Calu3 (cell line): ENCODE results near the gene STK33. TPM values are rescaled to one million over a fixed set of nuclear protein-coding genes. Genes with fewer than 3 reads are reported as not detected.

ENCODE experiments used
- BruUV-seq: library from RNA; stranded (reverse); fragments of 400-500 nt; replicated peaks from 2 replicates; lab custom pipeline; 2021; lab: Mats Ljungman, UMichigan
- CTCF ChIA-PET: fragments of 300-600 bp; sonication (Branson Sonifier 250); formaldehyde crosslinking; loops from one replicate; lab custom pipeline; 2022; ENCODE audit warnings: antibody characterized with exemption; lab: Charles Lee
- DNase-seq: peaks from one replicate; pipeline ENCODE4 v3.0.0; 2022
- H3K27ac Mint-ChIP-seq: one replicate; pipeline ENCODE4 v1.8.0; 2022; ENCODE audit warnings: mixed read lengths; ENCODE audit not compliant: unreplicated experiment
- H3K27me3 Mint-ChIP-seq: one replicate; pipeline ENCODE4 v1.8.0; 2022; ENCODE audit warnings: mixed read lengths; ENCODE audit not compliant: unreplicated experiment
- H3K36me3 Mint-ChIP-seq: one replicate; pipeline ENCODE4 v1.8.0; 2022; ENCODE audit warnings: mild to moderate bottlenecking, moderate library complexity, mixed read lengths; ENCODE audit not compliant: insufficient read depth, unreplicated experiment
- H3K4me1 Mint-ChIP-seq: one replicate; pipeline ENCODE4 v1.8.0; 2022; ENCODE audit warnings: mild to moderate bottlenecking, low read depth, mixed read lengths; ENCODE audit not compliant: unreplicated experiment
- H3K4me3 Mint-ChIP-seq: one replicate; pipeline ENCODE4 v1.8.0; 2022; ENCODE audit warnings: mild to moderate bottlenecking, low read depth, moderate library complexity, mixed read lengths; ENCODE audit not compliant: unreplicated experiment
- H3K9me3 Mint-ChIP-seq: one replicate; pipeline ENCODE4 v1.8.0; 2022; ENCODE audit warnings: low read depth, mixed read lengths; ENCODE audit not compliant: unreplicated experiment
- intact Hi-C: fragments of 100-400 bp; cut with micrococcal nuclease; formaldehyde crosslinking; loops from one replicate; pipeline ENCODE4 v1.10.0; 2022; ENCODE audit not compliant: unreplicated experiment
- total RNA-seq: library from RNA; stranded (reverse); gene quantifications from 2 replicates; pipeline ENCODE4 v1.2.3, GENCODE V29; 2022
- TF ChIP-seq, protein P1 (sequence below): fragments of 200-600 bp; IDR thresholded peaks from one replicate; pipeline ENCODE4 v1.8.0; 2022; ENCODE audit warnings: antibody characterized with exemption; ENCODE audit not compliant: unreplicated experiment

STK33 gene
- total RNA-seq, 1 experiment from 2014 or later = 3.0 TPM

DNA sequence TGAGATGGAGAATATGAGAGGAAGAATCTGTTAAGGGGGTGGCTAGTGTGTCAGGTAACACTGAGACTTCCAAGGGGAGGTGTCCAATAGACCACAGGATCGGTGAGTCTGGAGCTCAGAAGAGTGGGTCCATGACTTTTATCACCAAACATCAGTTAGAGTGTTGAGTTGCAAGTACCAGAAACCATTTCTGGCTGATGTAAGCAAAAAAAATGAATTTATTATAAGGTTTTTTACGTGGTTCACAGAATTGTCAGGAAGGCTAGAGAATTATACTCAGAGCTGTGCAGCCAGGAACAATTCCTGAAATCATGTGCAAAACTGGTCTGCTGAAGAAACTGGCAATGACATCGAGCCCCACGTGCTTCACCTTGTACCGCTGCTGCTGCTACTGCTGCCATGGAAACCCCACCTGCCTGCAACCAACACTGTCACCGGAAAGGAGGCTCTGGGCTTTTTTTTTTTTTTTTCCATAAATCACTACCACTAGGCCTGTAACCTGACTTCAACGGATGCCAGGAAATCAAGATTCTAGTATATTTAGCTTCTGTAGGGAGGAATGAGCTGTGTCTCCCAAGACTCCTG lies 16.6 kb upstream of the STK33 start:
- no peaks in the 10 kb centered on the region for H3K9me3 Mint-ChIP-seq

DNA sequence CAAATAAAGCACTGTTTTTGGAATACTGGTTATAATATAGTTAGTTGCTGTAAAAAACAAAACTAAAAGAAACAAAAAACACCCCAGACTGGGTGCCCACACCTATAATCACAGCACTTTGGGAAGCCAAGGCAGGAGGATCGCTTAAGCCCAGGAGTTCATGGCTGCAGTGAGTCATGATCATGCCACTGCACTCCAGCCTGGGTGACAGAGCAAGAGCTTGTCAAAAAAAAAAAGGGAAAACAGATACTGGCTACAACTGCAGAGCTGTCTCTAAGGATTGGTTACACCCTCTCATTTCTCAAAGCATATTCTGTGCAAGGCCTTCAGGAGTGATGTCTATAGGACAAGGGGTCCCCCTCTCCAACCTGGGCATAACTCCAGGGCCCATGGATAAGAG lies 14.6 kb upstream of the STK33 start:
- H3K4me1 Mint-ChIP-seq = peaks cover 12% of the 10 kb centered on the region
- no TSS peak for BruUV-seq
- H3K36me3 Mint-ChIP-seq = no peaks in the 10 kb centered on the region
- H3K27ac Mint-ChIP-seq = no peak overlapping the region
- H3K4me3 Mint-ChIP-seq = no peak overlapping the region
- TF ChIP-seq, protein P1, sequence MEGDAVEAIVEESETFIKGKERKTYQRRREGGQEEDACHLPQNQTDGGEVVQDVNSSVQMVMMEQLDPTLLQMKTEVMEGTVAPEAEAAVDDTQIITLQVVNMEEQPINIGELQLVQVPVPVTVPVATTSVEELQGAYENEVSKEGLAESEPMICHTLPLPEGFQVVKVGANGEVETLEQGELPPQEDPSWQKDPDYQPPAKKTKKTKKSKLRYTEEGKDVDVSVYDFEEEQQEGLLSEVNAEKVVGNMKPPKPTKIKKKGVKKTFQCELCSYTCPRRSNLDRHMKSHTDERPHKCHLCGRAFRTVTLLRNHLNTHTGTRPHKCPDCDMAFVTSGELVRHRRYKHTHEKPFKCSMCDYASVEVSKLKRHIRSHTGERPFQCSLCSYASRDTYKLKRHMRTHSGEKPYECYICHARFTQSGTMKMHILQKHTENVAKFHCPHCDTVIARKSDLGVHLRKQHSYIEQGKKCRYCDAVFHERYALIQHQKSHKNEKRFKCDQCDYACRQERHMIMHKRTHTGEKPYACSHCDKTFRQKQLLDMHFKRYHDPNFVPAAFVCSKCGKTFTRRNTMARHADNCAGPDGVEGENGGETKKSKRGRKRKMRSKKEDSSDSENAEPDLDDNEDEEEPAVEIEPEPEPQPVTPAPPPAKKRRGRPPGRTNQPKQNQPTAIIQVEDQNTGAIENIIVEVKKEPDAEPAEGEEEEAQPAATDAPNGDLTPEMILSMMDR = no peak
- no peaks in the 10 kb centered on the region for H3K27me3 Mint-ChIP-seq
- H3K9me3 Mint-ChIP-seq = no peaks in the 10 kb centered on the region
- CTCF ChIA-PET = no interaction called here
- no peak for DNase-seq
- intact Hi-C loops = no loop called here

More for the DNA sequence above, 16.6 kb upstream of the STK33 start:
- DNase-seq = no peak
- Mint-ChIP-seq H3K27me3 (no peaks in the 10 kb centered on the region), H3K27ac (no peak overlapping the region), H3K4me1 (no peaks in the 10 kb centered on the region), H3K36me3 (no peaks in the 10 kb centered on the region), H3K4me3 (no peak overlapping the region)
- CTCF ChIA-PET = no interaction called here
- TF ChIP-seq, protein P1 = no peak
- BruUV-seq = no TSS peak
- intact Hi-C loops = no loop called here

DNA sequence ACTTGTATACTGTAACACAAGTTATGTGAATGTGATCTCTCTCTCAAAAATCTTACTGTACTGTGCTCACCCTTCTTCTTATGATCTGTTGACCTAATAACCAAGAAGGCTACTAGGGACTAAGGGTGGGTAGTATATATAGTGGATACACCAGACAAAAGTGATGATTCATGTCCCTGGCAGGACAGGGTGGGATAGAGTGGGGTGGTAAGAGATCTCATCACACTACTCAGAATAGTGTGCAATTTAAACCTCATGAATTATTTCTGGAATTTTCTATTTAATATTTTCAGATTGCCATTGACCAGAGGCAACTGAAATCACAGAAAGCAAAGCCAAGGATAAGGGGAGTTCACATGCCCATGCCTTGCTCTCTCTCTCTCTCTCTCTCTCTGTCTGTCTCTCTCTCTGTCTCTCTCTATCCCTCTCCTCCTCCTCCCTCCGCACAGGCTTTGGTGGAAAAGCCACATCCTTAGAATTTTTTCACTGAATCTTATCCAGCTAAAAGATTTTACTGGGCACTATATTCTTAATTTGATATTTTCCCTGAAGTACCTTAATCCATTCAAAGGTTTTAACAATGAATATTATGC lies 12.0 kb upstream of the STK33 start:
- DNase-seq = no peak
- H3K9me3 Mint-ChIP-seq = no peaks in the 10 kb centered on the region
- H3K36me3 Mint-ChIP-seq = no peaks in the 10 kb centered on the region
- intact Hi-C loops = no loop called here
- no peaks in the 10 kb centered on the region for H3K27me3 Mint-ChIP-seq
- TF ChIP-seq, protein P1 = no peak
- no peak overlapping the region for H3K4me3 Mint-ChIP-seq
- peaks cover 12% of the 10 kb centered on the region for H3K4me1 Mint-ChIP-seq
- no TSS peak for BruUV-seq
- no peak overlapping the region for H3K27ac Mint-ChIP-seq
- CTCF ChIA-PET = no interaction called here

DNA sequence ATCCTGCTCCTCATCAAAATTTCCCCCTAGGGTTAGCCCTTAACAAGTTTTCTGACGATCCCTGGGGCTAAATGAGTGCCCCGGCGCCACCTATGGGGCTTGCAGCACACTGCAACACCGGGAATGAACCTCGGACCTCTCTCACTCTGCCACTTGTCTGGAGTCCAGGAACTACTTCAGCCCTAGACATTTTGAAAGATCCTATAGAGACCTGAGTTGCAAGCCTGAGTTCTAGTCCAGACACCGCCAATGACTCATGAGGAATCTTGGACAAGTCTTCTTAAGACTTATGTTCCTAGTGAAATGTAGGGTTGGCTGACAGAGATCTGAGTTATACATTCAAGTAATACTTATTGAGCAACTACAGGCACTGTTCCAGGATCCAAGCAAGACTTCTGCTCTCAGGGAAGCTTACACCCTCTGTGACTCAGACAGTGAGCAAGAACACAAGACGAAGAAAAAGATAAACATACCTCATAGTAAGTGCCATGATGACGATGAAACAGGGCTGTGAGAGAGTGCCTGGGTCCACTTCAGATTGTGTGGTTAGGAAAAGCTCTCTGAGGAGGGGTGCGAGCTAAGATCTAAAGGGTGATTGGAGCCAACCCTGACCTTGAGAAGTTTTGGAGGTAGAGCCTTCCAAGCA lies 10.2 kb upstream of the STK33 start:
- Mint-ChIP-seq H3K4me1 (peaks cover 12% of the 10 kb centered on the region), H3K4me3 (no peak overlapping the region), H3K9me3 (no peaks in the 10 kb centered on the region), H3K36me3 (no peaks in the 10 kb centered on the region), H3K27ac (no peak overlapping the region), H3K27me3 (peaks cover 1% of the 10 kb centered on the region)
- peak; percentile 54 for DNase-seq
- CTCF ChIA-PET = no interaction called here
- no TSS peak for BruUV-seq
- intact Hi-C loops = no loop called here
- TF ChIP-seq, protein P1 = peak; percentile 62
